BLaER1 (cell line): ENCODE data around the gene PSMD1.

ENCODE experiments used
- H3K27ac ChIP-seq: shearing (Covaris generic); formaldehyde crosslinking; 2 replicates; pipeline ENCODE4 v1.8.1; 2022
- H3K27me3 ChIP-seq: shearing (Covaris generic); formaldehyde crosslinking; 2 replicates; pipeline ENCODE4 v1.8.1; 2022
- H3K36me3 ChIP-seq: shearing (Covaris generic); formaldehyde crosslinking; 2 replicates; pipeline ENCODE4 v1.8.1; 2022
- H3K4me1 ChIP-seq: shearing (Covaris generic); formaldehyde crosslinking; 2 replicates; pipeline ENCODE4 v1.8.1; 2022
- H3K4me2 ChIP-seq: shearing (Covaris generic); formaldehyde crosslinking; 2 replicates; pipeline ENCODE4 v1.8.1; 2022
- H3K4me3 ChIP-seq: shearing (Covaris generic); formaldehyde crosslinking; 2 replicates; pipeline ENCODE4 v1.8.1; 2022
- H3K9ac ChIP-seq: shearing (Covaris generic); formaldehyde crosslinking; 2 replicates; pipeline ENCODE4 v1.8.1; 2022
- H3K9me3 ChIP-seq: shearing (Covaris generic); formaldehyde crosslinking; 2 replicates; pipeline ENCODE4 v1.8.1; 2022
- H4K20me1 ChIP-seq: shearing (Covaris generic); formaldehyde crosslinking; 2 replicates; pipeline ENCODE4 v1.8.1; 2022
- Cebpa-rat ChIP-seq: shearing (Covaris generic); IDR thresholded peaks from 2 replicates; pipeline ENCODE4 v1.8.1; 2022

The PSMD1 gene

GRCh38 chr2:231056453-231057416 lies at the start of gene PSMD1:
TSS of gene PSMD1 (plus strand) at chr2:231056867. CDS start at chr2:231057026, 159 bp downstream.
- peak within 1 kb of the TSS; percentile 95 for H3K4me2 ChIP-seq
- H3K4me1 ChIP-seq, result peaks cover 38% of the 10 kb centered on the region
- H3K36me3 ChIP-seq, result peaks cover 7% of the 10 kb centered on the region
- H3K4me3 ChIP-seq, result peak within 1 kb of the TSS; percentile 100
- TF ChIP-seq Cebpa-rat, result no peak
- H3K27me3 ChIP-seq, result no peaks in the 10 kb centered on the region
- H4K20me1 ChIP-seq, result peaks cover 50% of the 10 kb centered on the region
- H3K9ac ChIP-seq, result peak within 1 kb of the TSS; percentile 99
- no peaks in the 10 kb centered on the region for H3K9me3 ChIP-seq
- peak within 1 kb of the TSS; percentile 99 for H3K27ac ChIP-seq

DNA sequence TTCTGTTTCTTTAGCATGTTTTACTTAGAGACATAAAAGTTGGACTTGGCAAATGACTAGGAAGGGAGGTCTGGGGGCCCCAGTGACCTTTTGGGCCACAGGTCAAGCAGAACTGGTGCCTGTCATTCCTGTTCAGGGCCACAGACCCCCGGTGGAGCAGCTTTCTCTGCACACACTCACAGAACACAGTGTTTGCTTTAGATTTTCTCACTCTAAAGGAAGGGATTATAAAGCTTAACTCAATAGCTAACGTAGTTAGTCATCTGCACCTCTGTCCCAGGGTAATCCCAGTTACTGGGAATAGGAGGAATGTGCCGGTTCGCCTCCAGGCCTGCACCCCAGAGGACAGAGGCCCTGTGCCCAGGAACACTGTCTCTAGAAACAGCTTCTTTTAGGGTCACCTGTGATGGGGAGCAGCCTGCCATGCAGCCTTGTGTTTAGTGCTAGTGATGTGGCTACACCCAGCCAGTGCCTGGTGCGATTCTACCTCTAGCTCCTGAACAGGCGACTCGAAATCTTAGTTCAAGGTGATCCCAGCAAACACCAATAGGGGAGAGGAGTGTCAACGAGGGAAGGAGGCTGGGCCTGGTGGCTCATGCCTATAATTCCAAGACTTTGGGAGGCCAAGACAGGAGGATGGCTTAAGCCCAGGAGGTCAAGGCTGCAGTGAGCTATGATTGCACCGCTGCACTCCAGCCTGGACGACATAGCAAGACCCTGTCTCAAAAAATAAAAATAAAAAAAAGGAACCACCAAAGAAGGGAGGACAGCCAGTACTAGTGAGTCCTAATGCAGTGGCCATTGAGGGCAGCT lies 49.2 kb upstream of the PSMD1 start:
- H3K4me2 ChIP-seq, result no peak overlapping the region
- H3K9me3 ChIP-seq, result no peaks in the 10 kb centered on the region
- no peaks in the 10 kb centered on the region for H3K27me3 ChIP-seq
- no peaks in the 10 kb centered on the region for H4K20me1 ChIP-seq
- no peak overlapping the region for H3K9ac ChIP-seq
- no peak for TF ChIP-seq Cebpa-rat
- no peaks in the 10 kb centered on the region for H3K36me3 ChIP-seq
- no peak overlapping the region for H3K4me3 ChIP-seq
- no peak overlapping the region for H3K27ac ChIP-seq
- no peaks in the 10 kb centered on the region for H3K4me1 ChIP-seq

DNA sequence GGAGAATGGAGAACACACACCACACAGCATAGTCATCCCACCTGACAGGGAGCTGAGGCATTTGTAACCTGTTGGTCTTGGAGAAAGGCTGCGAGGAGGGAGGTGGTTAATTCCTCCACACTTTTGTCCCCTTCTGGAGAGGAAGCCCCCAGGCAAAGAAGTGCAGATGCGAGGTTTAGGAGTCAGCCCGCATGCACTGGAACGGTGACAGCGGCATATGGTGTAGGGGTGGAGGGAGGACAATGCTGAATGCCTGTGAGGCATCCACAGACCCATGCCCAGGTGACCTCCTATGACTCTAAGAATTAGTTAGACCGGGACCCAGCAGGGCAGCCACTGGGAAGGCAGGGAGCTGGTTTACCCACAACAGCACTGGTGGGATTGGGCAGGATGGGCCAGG lies 48.5 kb upstream of the PSMD1 start:
- H3K9me3 ChIP-seq, result no peaks in the 10 kb centered on the region
- H3K27ac ChIP-seq, result no peak overlapping the region
- H3K4me3 ChIP-seq, result no peak overlapping the region
- H3K4me1 ChIP-seq, result no peaks in the 10 kb centered on the region
- no peaks in the 10 kb centered on the region for H3K36me3 ChIP-seq
- no peak for TF ChIP-seq Cebpa-rat
- no peaks in the 10 kb centered on the region for H3K27me3 ChIP-seq
- H3K9ac ChIP-seq, result no peak overlapping the region
- no peaks in the 10 kb centered on the region for H4K20me1 ChIP-seq
- H3K4me2 ChIP-seq, result no peak overlapping the region

GRCh38 chr2:231009236-231009919 lies 47.3 kb upstream of the PSMD1 start:
- no peaks in the 10 kb centered on the region for H3K36me3 ChIP-seq
- TF ChIP-seq Cebpa-rat, result no peak
- no peak overlapping the region for H3K4me3 ChIP-seq
- H3K9ac ChIP-seq, result no peak overlapping the region
- H3K4me2 ChIP-seq, result no peak overlapping the region
- H3K27me3 ChIP-seq, result no peaks in the 10 kb centered on the region
- H4K20me1 ChIP-seq, result no peaks in the 10 kb centered on the region
- no peaks in the 10 kb centered on the region for H3K4me1 ChIP-seq
- no peak overlapping the region for H3K27ac ChIP-seq
- no peaks in the 10 kb centered on the region for H3K9me3 ChIP-seq

DNA sequence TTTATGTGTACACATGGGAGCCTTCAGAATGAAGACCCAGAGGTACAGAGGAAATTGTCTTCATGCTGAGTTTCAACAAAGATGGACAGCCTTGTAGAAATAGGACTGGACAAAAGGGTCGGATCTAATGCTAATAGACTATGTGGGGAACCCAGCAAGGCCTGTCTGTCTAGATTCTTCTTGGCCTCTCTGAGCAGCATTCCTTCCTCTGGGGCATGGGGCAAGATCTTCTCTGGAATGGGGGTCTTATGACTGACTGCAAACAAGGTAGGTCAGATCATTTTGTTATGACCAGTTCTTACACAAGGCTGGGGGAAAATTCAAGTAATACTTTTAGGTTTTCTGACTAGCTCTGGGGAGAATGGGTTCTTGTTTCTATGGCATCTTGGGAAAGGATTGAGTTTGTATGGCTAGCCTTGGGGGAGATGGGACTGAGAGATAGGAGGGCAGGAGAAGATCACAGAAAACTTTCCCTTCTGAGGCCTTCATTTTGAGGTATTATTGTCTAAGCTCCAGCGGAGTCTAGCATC lies 46.4 kb upstream of the PSMD1 start:
- Histone ChIP-seq H3K4me1 (no peaks in the 10 kb centered on the region), H3K36me3 (no peaks in the 10 kb centered on the region), H3K4me3 (no peak overlapping the region), H3K27ac (no peak overlapping the region), H4K20me1 (no peaks in the 10 kb centered on the region), H3K4me2 (no peak overlapping the region), H3K27me3 (no peaks in the 10 kb centered on the region), H3K9ac (no peak overlapping the region), H3K9me3 (no peaks in the 10 kb centered on the region)
- no peak for TF ChIP-seq Cebpa-rat

DNA sequence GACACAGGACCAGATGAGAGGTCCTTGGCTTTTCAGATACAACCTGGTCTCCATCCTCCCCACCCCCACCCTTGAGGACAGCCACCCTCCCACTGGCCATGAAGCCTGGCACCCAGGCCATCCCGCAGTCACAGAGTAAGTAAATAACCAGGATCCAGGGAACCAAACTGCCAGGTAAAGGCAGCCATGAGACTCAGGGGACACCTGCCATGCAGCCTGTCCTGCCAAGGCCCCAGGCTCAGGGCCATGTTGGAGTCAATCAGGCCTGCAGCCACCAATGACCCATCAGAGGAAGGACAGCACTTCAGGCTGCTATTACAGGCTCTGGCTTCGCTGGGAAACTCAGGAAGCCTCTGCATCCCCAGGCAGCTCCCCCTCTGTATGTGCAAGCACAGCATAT lies 45.1 kb upstream of the PSMD1 start:
- no peaks in the 10 kb centered on the region for H4K20me1 ChIP-seq
- no peak overlapping the region for H3K27ac ChIP-seq
- no peaks in the 10 kb centered on the region for H3K4me1 ChIP-seq
- no peaks in the 10 kb centered on the region for H3K36me3 ChIP-seq
- no peak overlapping the region for H3K9ac ChIP-seq
- TF ChIP-seq Cebpa-rat, result no peak
- H3K9me3 ChIP-seq, result no peaks in the 10 kb centered on the region
- H3K27me3 ChIP-seq, result no peaks in the 10 kb centered on the region
- no peak overlapping the region for H3K4me3 ChIP-seq
- no peak overlapping the region for H3K4me2 ChIP-seq

DNA sequence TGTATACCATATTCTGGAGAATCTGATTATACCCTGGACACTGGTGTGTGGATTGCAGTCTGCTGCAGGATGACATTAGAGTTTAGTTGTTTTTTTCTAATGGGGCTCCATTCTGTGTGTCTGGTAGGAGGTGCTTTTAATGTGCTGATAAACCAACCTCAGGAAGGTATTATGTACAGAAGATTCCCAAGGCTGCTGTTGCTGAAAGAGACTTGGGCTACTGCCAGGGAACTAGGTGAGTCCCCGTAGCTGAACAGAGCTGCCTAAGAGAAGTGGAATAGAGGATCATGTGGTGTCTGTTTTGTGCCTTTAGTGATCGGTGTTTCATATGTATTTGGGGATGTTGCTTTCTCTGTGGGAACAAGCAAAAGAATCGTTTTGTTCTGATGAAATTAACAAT lies 44.2 kb upstream of the PSMD1 start:
- Histone ChIP-seq H3K9ac (no peak overlapping the region), H3K9me3 (no peaks in the 10 kb centered on the region), H4K20me1 (no peaks in the 10 kb centered on the region), H3K4me1 (no peaks in the 10 kb centered on the region), H3K4me2 (no peak overlapping the region), H3K27me3 (no peaks in the 10 kb centered on the region), H3K27ac (no peak overlapping the region), H3K36me3 (no peaks in the 10 kb centered on the region), H3K4me3 (no peak overlapping the region)
- no peak for TF ChIP-seq Cebpa-rat

- no peak overlapping the region for H3K4me2 ChIP-seq
- no peak overlapping the region for H3K4me3 ChIP-seq
Measured at GRCh38 chr2:231013820-231014219, 42.8 kb upstream of the PSMD1 start.

GRCh38 chr2:231015478-231015877 lies 41.2 kb upstream of the PSMD1 start:
- no peaks in the 10 kb centered on the region for H3K4me1 ChIP-seq
- no peak overlapping the region for H3K27ac ChIP-seq
- no peak overlapping the region for H3K4me2 ChIP-seq
- no peaks in the 10 kb centered on the region for H3K9me3 ChIP-seq
- no peaks in the 10 kb centered on the region for H4K20me1 ChIP-seq
- H3K27me3 ChIP-seq, result no peaks in the 10 kb centered on the region
- no peaks in the 10 kb centered on the region for H3K36me3 ChIP-seq
- no peak overlapping the region for H3K9ac ChIP-seq
- TF ChIP-seq Cebpa-rat, result no peak
- no peak overlapping the region for H3K4me3 ChIP-seq

More at GRCh38 chr2:231013820-231014219, 42.8 kb upstream of the PSMD1 start:
- Histone ChIP-seq H3K4me1 (no peaks in the 10 kb centered on the region), H3K27ac (no peak overlapping the region), H3K36me3 (no peaks in the 10 kb centered on the region), H3K27me3 (no peaks in the 10 kb centered on the region), H4K20me1 (no peaks in the 10 kb centered on the region), H3K9me3 (no peaks in the 10 kb centered on the region), H3K9ac (no peak overlapping the region)
- TF ChIP-seq Cebpa-rat, result no peak
